ENCODE data around the gene CLGN. TPM values are rescaled to one million over a fixed set of nuclear protein-coding genes. Genes with fewer than 3 reads are reported as not detected.

The CLGN gene
- total RNA-seq, 3 donors from 2014 or later (not counting 1 experiment from before 2014, with no cell fraction given): not detected

GRCh38 chr4:140408974-140409373, 18.5 kb downstream of the CLGN start:
- no CpG with 5 or more reads among the region's 1 CpG for WGBS (ENCODE audit: insufficient coverage)
- intact Hi-C loops (cut with micrococcal nuclease): no loop called here
- TF ChIP-seq CTCF (IDR thresholded peaks at IDR 0.05): no peak
- H3K4me1 Mint-ChIP-seq: no peaks in the 10 kb centered on the region
- no peak for DNase-seq
- H3K27ac ChIP-seq (ENCODE audit: low read length): no peak overlapping the region
- H3K4me3 ChIP-seq (ENCODE audit: low read length): no peak overlapping the region
- H3K9me3 ChIP-seq (ENCODE audit: control insufficient read depth, insufficient read depth, low read length): no peaks in the 10 kb centered on the region
- peaks cover 3 to 13% of the 10 kb centered on the region in 2 donors for H3K27me3 Mint-ChIP-seq (ENCODE audit: low read depth in 2 of 2)
- no peak overlapping the region for H3K4me3 Mint-ChIP-seq
- H3K27ac Mint-ChIP-seq: no peak overlapping the region
- H3K27me3 ChIP-seq (ENCODE audit: control insufficient read depth, insufficient read depth, low read length): no peaks in the 10 kb centered on the region
- no peaks in the 10 kb centered on the region for H3K36me3 Mint-ChIP-seq
- peak in 1 of 3 donors; percentile 72 for ATAC-seq
- H3K4me1 ChIP-seq (ENCODE audit: control insufficient read depth, insufficient read depth, low read length): no peaks in the 10 kb centered on the region
- H3K9me3 Mint-ChIP-seq: no peaks in the 10 kb centered on the region
- H3K36me3 ChIP-seq (ENCODE audit: control insufficient read depth, insufficient read depth, low read length): no peaks in the 10 kb centered on the region

- Mint-ChIP-seq H3K9me3 (no peaks in the 10 kb centered on the region), H3K4me1 (no peaks in the 10 kb centered on the region), H3K27ac (no peak overlapping the region), H3K4me3 (no peak overlapping the region), H3K27me3 (ENCODE audit: low read depth in 2 of 2) (peaks cover 3 to 15% of the 10 kb centered on the region in 2 donors), H3K36me3 (no peaks in the 10 kb centered on the region)
- no peaks in the 10 kb centered on the region for H3K9me3 ChIP-seq (ENCODE audit: control insufficient read depth, insufficient read depth, low read length)
- no peak for ATAC-seq
- peaks cover under 1% of the 10 kb centered on the region for H3K27me3 ChIP-seq (ENCODE audit: control insufficient read depth, insufficient read depth, low read length)
- TF ChIP-seq CTCF (IDR thresholded peaks at IDR 0.05): no peak
- no peak overlapping the region for H3K27ac ChIP-seq (ENCODE audit: low read length)
- H3K36me3 ChIP-seq (ENCODE audit: control insufficient read depth, insufficient read depth, low read length): no peaks in the 10 kb centered on the region
- H3K4me3 ChIP-seq (ENCODE audit: low read length): no peak overlapping the region
- no peak for DNase-seq
- intact Hi-C loops (cut with micrococcal nuclease): no loop called here
- H3K4me1 ChIP-seq (ENCODE audit: control insufficient read depth, insufficient read depth, low read length): no peaks in the 10 kb centered on the region
These were observed 21.2 kb downstream of the CLGN start for GRCh38 chr4:140406292-140406691.

GRCh38 chr4:140400111-140400510, 27.3 kb downstream of the CLGN start:
- peaks cover 3 to 18% of the 10 kb centered on the region in 2 donors for H3K27me3 Mint-ChIP-seq (ENCODE audit: low read depth in 2 of 2)
- ATAC-seq (no peak), DNase-seq (no peak)
- H3K4me1 Mint-ChIP-seq: no peaks in the 10 kb centered on the region
- no peaks in the 10 kb centered on the region for H3K9me3 ChIP-seq (ENCODE audit: control insufficient read depth, insufficient read depth, low read length)
- no peak overlapping the region for H3K27ac ChIP-seq (ENCODE audit: low read length)
- WGBS (ENCODE audit: insufficient coverage): 100% methylated on average over 2 of the region's 2 CpGs
- no peaks in the 10 kb centered on the region for H3K36me3 ChIP-seq (ENCODE audit: control insufficient read depth, insufficient read depth, low read length)
- no peaks in the 10 kb centered on the region for H3K9me3 Mint-ChIP-seq
- TF ChIP-seq CTCF (IDR thresholded peaks at IDR 0.05): no peak
- no peak overlapping the region for H3K4me3 Mint-ChIP-seq
- intact Hi-C loops (cut with micrococcal nuclease): no loop called here
- H3K4me1 ChIP-seq (ENCODE audit: control insufficient read depth, insufficient read depth, low read length): no peaks in the 10 kb centered on the region
- no peak overlapping the region for H3K4me3 ChIP-seq (ENCODE audit: low read length)
- H3K27me3 ChIP-seq (ENCODE audit: control insufficient read depth, insufficient read depth, low read length): peaks cover 3% of the 10 kb centered on the region
- H3K27ac Mint-ChIP-seq: no peak overlapping the region
- H3K36me3 Mint-ChIP-seq: no peaks in the 10 kb centered on the region

GRCh38 chr4:140395668-140396067, 31.8 kb downstream of the CLGN start:
- no peak for TF ChIP-seq CTCF (IDR thresholded peaks at IDR 0.05)
- WGBS (ENCODE audit: insufficient coverage): 75% methylated on average over 3 of the region's 5 CpGs
- intact Hi-C loops (cut with micrococcal nuclease): no loop called here
- no peaks in the 10 kb centered on the region for H3K36me3 ChIP-seq (ENCODE audit: control insufficient read depth, insufficient read depth, low read length)
- DNase-seq: no peak
- H3K9me3 ChIP-seq (ENCODE audit: control insufficient read depth, insufficient read depth, low read length): no peaks in the 10 kb centered on the region
- ATAC-seq: no peak
- Mint-ChIP-seq H3K9me3 (no peaks in the 10 kb centered on the region), H3K4me1 (no peaks in the 10 kb centered on the region), H3K36me3 (no peaks in the 10 kb centered on the region), H3K27me3 (ENCODE audit: low read depth in 2 of 2) (peaks cover 5 to 21% of the 10 kb centered on the region in 2 donors), H3K27ac (no peak overlapping the region), H3K4me3 (no peak overlapping the region)
- peaks cover 2% of the 10 kb centered on the region for H3K27me3 ChIP-seq (ENCODE audit: control insufficient read depth, insufficient read depth, low read length)
- H3K27ac ChIP-seq (ENCODE audit: low read length): no peak overlapping the region
- H3K4me1 ChIP-seq (ENCODE audit: control insufficient read depth, insufficient read depth, low read length): no peaks in the 10 kb centered on the region
- no peak overlapping the region for H3K4me3 ChIP-seq (ENCODE audit: low read length)
